ENCODE results near the gene WBP4.
"Not testable (repeated sequence)": the region's sequence is repeated elsewhere in the genome, so short reads cannot be mapped to it uniquely, and the experiment has no call there.

WBP4 gene

GRCh38 chr13:41085961-41086585 lies 24.8 kb downstream of the WBP4 start:
- DNase-seq = no peak

- DNase-seq = not testable (repeated sequence)
Observed at GRCh38 chr13:41095681-41096080, 34.4 kb downstream of the WBP4 start.

GRCh38 chr13:41098761-41099160 lies 37.5 kb downstream of the WBP4 start:
- no peak for DNase-seq

- DNase-seq = no peak
Observed at GRCh38 chr13:41099986-41100385, 38.7 kb downstream of the WBP4 start.

GRCh38 chr13:41107104-41107571 lies 45.8 kb downstream of the WBP4 start:
- DNase-seq = no peak

DNA sequence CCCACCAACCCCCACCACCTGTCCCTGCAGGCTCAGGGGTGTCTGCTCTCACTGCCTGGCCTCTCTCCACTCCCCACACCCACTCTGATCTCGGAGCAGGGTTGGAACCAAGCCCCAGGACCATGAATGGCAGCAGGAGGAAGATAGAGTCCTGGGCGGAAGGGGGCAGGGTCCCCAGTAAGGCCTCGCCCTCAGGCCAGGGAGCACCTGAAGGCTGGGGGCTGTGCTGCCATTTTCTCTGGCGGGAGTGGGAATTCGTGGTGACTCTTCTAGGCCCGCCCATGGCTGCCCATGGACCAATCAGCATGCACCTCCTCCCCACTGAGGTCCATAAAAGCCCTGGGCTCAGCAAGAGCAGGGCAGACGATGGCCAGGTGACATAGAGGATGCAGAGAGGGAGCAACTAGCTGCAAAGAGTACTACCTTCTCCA lies 46.3 kb downstream of the WBP4 start:
- no peak for DNase-seq

DNA sequence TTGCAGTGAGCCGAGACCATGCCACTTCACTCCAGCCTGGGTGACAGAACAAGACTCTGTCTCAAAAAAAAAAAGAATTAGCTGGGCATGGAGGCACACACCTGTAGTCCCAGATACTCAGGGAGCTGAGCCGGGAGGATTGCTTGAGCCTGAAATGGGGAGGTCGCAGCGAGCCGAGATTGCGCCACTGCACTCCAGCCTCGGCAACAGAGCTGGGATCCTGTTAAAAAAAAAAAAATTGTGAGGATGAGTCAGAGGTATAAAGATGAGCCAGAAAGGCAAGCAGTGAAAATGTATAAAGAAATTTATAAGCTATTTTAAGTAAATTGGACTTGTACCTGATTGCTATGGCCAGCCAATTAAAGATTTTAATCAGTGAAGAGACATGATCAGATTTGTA lies 50.1 kb downstream of the WBP4 start:
- DNase-seq = no peak

GRCh38 chr13:41117869-41118268 lies 56.6 kb downstream of the WBP4 start:
- no peak for DNase-seq

DNA sequence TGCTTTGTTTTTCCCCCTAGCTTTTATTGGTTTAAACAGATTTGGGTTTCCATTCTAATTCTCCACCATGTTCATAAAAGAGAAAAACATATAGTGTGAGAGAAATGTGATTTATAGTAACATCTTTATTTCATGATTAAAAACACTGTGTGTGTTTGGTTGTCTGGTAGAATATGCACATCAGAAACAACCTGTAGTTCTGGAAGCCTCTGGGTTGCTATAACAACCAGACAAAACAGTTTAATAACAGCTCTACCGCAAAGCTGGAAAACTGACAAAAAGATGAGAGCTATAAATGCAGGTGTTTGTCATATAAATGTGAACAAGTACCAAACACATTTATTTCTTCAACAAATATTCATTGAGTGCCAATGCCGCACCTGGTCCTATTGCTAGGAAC lies 61.5 kb downstream of the WBP4 start:
- no peak for DNase-seq

DNA sequence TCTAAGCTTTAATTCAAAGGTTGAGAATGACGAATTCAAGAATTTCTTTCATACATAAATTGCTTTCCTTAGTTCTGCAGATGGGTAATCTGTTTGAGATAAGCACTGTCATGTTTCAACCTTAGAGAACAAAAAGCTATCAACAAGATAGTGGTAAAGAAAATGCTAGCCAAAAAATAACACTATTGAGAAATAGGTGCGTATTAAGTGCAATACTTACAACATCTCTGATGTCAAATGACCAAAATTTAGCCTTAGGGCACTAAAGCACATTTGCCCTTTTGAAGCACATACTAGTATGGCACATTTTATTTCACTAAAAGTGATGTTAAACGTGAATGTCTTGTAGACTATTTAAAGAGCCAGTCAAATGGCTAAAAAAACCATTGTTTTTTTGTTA lies 66.4 kb downstream of the WBP4 start:
- DNase-seq = no peak

DNA sequence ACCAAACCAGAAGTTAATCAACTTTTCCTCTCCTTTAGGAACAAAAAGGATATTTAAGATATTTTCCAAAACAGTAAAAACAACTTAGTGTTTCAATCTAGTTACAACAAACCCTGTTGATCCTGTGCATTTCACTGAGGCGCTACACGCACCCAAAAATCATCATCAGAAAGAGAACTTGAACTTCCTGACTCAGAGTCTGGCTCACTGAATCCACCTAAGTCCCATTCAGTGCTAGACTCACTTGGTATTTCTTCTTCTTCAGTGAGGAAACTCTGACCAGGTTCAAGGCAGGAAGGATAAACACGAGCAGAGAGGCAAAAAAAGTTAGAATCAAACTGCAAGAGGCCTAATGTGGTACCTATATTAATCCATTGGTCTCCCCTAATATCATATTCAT lies 69.0 kb downstream of the WBP4 start:
- no peak for DNase-seq

- DNase-seq = not testable (repeated sequence)
Observed at GRCh38 chr13:41131189-41131588, 69.9 kb downstream of the WBP4 start.

DNA sequence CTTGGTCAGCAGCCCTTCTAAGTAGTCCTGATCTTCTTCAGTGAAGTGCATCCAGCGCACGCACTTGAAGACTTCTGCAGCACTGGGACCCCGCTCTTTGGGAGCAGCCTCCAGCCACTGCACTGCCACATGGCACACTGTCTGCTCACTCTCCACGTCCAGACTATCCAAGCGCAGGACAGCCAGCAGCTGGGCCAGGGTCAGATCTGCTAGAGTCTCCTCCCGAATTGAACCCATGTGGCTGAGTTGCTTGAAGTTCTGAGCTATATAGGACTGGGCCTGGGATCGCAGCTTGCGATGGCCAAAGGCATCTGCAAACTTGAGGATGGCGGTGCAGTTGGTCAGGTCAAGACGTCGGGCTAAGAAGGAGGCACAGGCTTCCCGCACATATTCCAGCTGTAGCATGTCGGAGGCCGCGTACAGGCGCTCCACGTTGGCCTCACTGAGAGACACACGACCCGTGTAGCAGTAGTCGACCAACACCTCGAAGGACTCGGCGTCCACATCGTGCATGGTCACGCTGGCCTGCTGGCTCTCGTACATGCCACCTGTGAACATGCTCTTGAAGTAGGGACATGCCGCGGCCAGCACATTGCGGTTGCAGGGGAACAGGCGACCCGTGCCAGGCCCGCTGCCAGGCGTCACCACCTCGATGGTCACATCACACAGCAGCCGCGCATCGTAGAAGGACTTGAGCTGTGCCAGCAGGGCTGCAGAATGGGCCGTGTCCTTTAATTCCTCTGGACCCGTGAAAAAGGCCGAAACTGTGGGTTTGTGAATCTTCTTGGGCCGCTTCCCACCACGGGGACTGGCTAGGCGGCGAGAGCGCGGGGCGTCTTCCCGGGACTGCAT lies 70.6 kb downstream of the WBP4 start:
- not testable (repeated sequence) for DNase-seq

GRCh38 chr13:41132512-41133152 lies 71.3 kb downstream of the WBP4 start, which contains the start of gene KBTBD6:
Gene KBTBD6 (minus strand): TSS chr13:41132802. CDS start chr13:41132511, 291 bp downstream.
- DNase-seq = peak; percentile 99
